Gastroesophageal sphincter (tissue), 4 donors: ENCODE data around the gene MPRIP. TPM values are rescaled to one million over a fixed set of nuclear protein-coding genes. Genes with fewer than 3 reads are reported as not detected.
A peak's percentile ranks its signal among the peaks of the same experiment; 100 is the strongest.

Experiments
- ATAC-seq: fragments of 150-250 bp; one replicate; pipeline ENCODE4 v1.9.1; 2016; ENCODE audit warnings: mild to moderate bottlenecking, moderate library complexity
- H3K27ac ChIP-seq, 4 donors: fragments of 200-600 bp; sonication (generic) in 3 of 4; 1 replicate in 3 of 4; 2 replicates in 1 of 4; pipeline ENCODE4 v1.5.1; 2016 to 2019
- H3K27me3 ChIP-seq: fragments of 200-600 bp; sonication (generic); one replicate; pipeline ENCODE4 v1.5.1; 2019
- H3K36me3 ChIP-seq, 2 donors: fragments of 200-600 bp; sonication (generic); one replicate each; pipeline ENCODE4 v1.5.1; 2019; ENCODE audit warnings: control low read depth in 1 of 2
- H3K4me1 ChIP-seq, 3 donors: fragments of 200-600 bp; sonication (generic); 1 replicate in 2 of 3; 2 replicates in 1 of 3; pipeline ENCODE4 v1.5.1; 2016 to 2019; ENCODE audit warnings: control low read depth in 2 of 3
- H3K4me3 ChIP-seq, 2 donors: fragments of 200-600 bp; sonication (generic); one replicate each; pipeline ENCODE4 v1.5.1; 2019; ENCODE audit warnings: mild to moderate bottlenecking in 1 of 2, moderate library complexity in 1 of 2
- H3K9me3 ChIP-seq, 3 donors: fragments of 200-600 bp; sonication (generic); one replicate each; pipeline ENCODE4 v1.5.1; 2017 to 2019; ENCODE audit warnings: control low read depth in 2 of 3
- CTCF ChIP-seq, 4 experiments: fragments of 200-600 bp in 2 of 4; fragments of 450-650 bp in 2 of 4; sonication (generic) in 1 of 4; IDR thresholded peaks; one replicate each; pipeline ENCODE4 v1.5.1; 2017 to 2019; ENCODE audit warnings: antibody characterized with exemption in 4 of 4, mild to moderate bottlenecking in 2 of 4, moderate library complexity in 2 of 4
- EP300 ChIP-seq: sonication (generic); formaldehyde crosslinking; IDR thresholded peaks from one replicate; pipeline ENCODE4 v1.6.1; 2017; ENCODE audit warnings: antibody characterized with exemption, mild to moderate bottlenecking
- POLR2A ChIP-seq, 2 donors: fragments of 450-650 bp; IDR thresholded peaks; one replicate each; pipeline ENCODE4 v1.6.1; 2017; ENCODE audit warnings: antibody characterized with exemption in 2 of 2, mild to moderate bottlenecking in 2 of 2, moderate library complexity in 1 of 2
- POLR2AphosphoS5 ChIP-seq: sonication (generic); formaldehyde crosslinking; IDR thresholded peaks from one replicate; pipeline ENCODE4 v1.6.1; 2017; ENCODE audit warnings: antibody characterized with exemption
- WGBS, 2 donors: methylation state at CpG; one replicate each; pipeline ENCODE4 v1.1.5; 2018; ENCODE audit warnings: low coverage in 1 of 2; 5-methylcytosine and 5-hydroxymethylcytosine counted together
- total RNA-seq, 4 donors: library from RNA; depleted of rRNA; stranded (reverse); fragments of >200 nt; gene quantifications; one replicate each; pipeline ENCODE4 v1.1.0, GENCODE V29; 2016

The MPRIP gene
- total RNA-seq, 4 donors from 2014 or later = 113 to 233 (median 155) TPM

- no peaks in the 10 kb centered on the region for H3K36me3 ChIP-seq
- no peaks in the 10 kb centered on the region for H3K27me3 ChIP-seq
- peak overlapping the region in 1 of 4 donors; percentile 37 for H3K27ac ChIP-seq
- WGBS, 2 donors = 0 to 20% methylated on average over 1 of the region's 13 CpGs
- TF ChIP-seq CTCF (IDR thresholded peaks at IDR 0.05) = no peak
- peak; percentile 32 for TF ChIP-seq POLR2AphosphoS5
- TF ChIP-seq POLR2A (IDR thresholded peaks at IDR 0.05) = no peak
- ATAC-seq = peak; percentile 46
- H3K4me3 ChIP-seq = no peak overlapping the region
- H3K9me3 ChIP-seq = no peaks in the 10 kb centered on the region
- H3K4me1 ChIP-seq = peaks cover 0 to 11% (median 6%) of the 10 kb centered on the region in 3 donors
Observed at GRCh38 chr17:17032131-17032692, 10.0 kb upstream of the MPRIP start.

- no peak overlapping the region for H3K4me3 ChIP-seq
- 61 to 71% methylated on average over 6 to 7 of the region's 7 CpGs for WGBS, 2 donors
Observed at GRCh38 chr17:17033466-17033865, 8.8 kb upstream of the MPRIP start.

GRCh38 chr17:17034026-17034425 lies 8.2 kb upstream of the MPRIP start:
- H3K4me1 ChIP-seq = peaks cover 0 to 11% (median 3%) of the 10 kb centered on the region in 3 donors
- H3K27ac ChIP-seq = no peak overlapping the region
- no peaks in the 10 kb centered on the region for H3K36me3 ChIP-seq

More at GRCh38 chr17:17033466-17033865, 8.8 kb upstream of the MPRIP start:
- Histone ChIP-seq H3K9me3 (no peaks in the 10 kb centered on the region), H3K36me3 (no peaks in the 10 kb centered on the region), H3K27ac (no peak overlapping the region), H3K4me1 (peaks cover 0 to 11% (median 3%) of the 10 kb centered on the region in 3 donors), H3K27me3 (no peaks in the 10 kb centered on the region)
- ATAC-seq = no peak
- TF ChIP-seq EP300 (no peak), POLR2A (IDR thresholded peaks at IDR 0.05) (no peak), CTCF (IDR thresholded peaks at IDR 0.05) (no peak), POLR2AphosphoS5 (no peak)

GRCh38 chr17:17034496-17035075 lies 7.7 kb upstream of the MPRIP start:
- no peak overlapping the region for H3K4me3 ChIP-seq
- H3K4me1 ChIP-seq = peaks cover 0 to 11% (median 3%) of the 10 kb centered on the region in 3 donors
- H3K27ac ChIP-seq = no peak overlapping the region
- TF ChIP-seq EP300 (no peak), POLR2A (IDR thresholded peaks at IDR 0.05) (no peak), CTCF (IDR thresholded peaks at IDR 0.05) (no peak), POLR2AphosphoS5 (no peak)
- ATAC-seq = no peak
- no peaks in the 10 kb centered on the region for H3K36me3 ChIP-seq
- no peaks in the 10 kb centered on the region for H3K27me3 ChIP-seq
- H3K9me3 ChIP-seq = no peaks in the 10 kb centered on the region

More at GRCh38 chr17:17034026-17034425, 8.2 kb upstream of the MPRIP start:
- H3K27me3 ChIP-seq = no peaks in the 10 kb centered on the region
- no peak for ATAC-seq
- no peak overlapping the region for H3K4me3 ChIP-seq
- no peaks in the 10 kb centered on the region for H3K9me3 ChIP-seq
- TF ChIP-seq POLR2A (IDR thresholded peaks at IDR 0.05) = no peak
- no peak for TF ChIP-seq POLR2AphosphoS5
- no peak for TF ChIP-seq CTCF (IDR thresholded peaks at IDR 0.05)
- no peak for TF ChIP-seq EP300

GRCh38 chr17:17035490-17035889 lies 6.8 kb upstream of the MPRIP start:
- WGBS, 2 donors = 80 to 100% methylated on average over 1 to 2 of the region's 6 CpGs
- peaks cover 0 to 11% (median 3%) of the 10 kb centered on the region in 3 donors for H3K4me1 ChIP-seq
- no peaks in the 10 kb centered on the region for H3K36me3 ChIP-seq
- no peaks in the 10 kb centered on the region for H3K27me3 ChIP-seq
- no peak for ATAC-seq
- no peaks in the 10 kb centered on the region for H3K9me3 ChIP-seq
- no peak for TF ChIP-seq POLR2AphosphoS5
- TF ChIP-seq POLR2A (IDR thresholded peaks at IDR 0.05) = no peak
- TF ChIP-seq EP300 = no peak
- TF ChIP-seq CTCF (IDR thresholded peaks at IDR 0.05) = no peak
- H3K27ac ChIP-seq = no peak overlapping the region
- H3K4me3 ChIP-seq = no peak overlapping the region
